Measurements from ENCODE around the gene TRAF2.

TRAF2 gene

DNA sequence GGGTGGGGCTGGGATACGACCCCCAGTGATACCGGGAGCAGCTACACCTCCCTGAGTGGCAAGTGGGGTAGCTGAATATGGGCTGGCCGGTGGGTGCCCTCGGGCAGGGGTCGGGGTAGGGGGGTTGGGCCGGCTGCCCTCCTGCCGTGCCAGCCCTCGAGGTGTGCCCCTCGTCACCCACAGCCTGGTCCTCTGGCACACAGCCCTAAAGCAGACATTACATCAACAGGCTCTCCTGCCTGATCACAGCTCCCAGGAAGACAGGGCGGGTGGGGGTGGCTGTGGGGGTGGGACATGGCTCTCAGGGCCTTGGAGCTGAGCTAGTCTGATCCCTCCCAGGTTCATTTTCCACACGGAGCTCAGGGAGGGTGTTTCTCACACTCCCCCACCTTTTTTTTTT lies 35.0 kb downstream of the TRAF2 start:
- no peaks in the 10 kb centered on the region for H3K27me3 ChIP-seq (replicated peaks)
- TF ChIP-seq, protein P1, sequence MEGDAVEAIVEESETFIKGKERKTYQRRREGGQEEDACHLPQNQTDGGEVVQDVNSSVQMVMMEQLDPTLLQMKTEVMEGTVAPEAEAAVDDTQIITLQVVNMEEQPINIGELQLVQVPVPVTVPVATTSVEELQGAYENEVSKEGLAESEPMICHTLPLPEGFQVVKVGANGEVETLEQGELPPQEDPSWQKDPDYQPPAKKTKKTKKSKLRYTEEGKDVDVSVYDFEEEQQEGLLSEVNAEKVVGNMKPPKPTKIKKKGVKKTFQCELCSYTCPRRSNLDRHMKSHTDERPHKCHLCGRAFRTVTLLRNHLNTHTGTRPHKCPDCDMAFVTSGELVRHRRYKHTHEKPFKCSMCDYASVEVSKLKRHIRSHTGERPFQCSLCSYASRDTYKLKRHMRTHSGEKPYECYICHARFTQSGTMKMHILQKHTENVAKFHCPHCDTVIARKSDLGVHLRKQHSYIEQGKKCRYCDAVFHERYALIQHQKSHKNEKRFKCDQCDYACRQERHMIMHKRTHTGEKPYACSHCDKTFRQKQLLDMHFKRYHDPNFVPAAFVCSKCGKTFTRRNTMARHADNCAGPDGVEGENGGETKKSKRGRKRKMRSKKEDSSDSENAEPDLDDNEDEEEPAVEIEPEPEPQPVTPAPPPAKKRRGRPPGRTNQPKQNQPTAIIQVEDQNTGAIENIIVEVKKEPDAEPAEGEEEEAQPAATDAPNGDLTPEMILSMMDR (IDR thresholded peaks at IDR 0.05; ENCODE audit: low read depth, low read length, missing control alignments), result no peak
- H3K4me3 ChIP-seq (ENCODE audit: low read depth, low read length), result no peak overlapping the region
- DNase-seq, result no peak
- peaks cover 47% of the 10 kb centered on the region for H3K36me3 ChIP-seq (replicated peaks)
- no peak overlapping the region for H3K27ac ChIP-seq
- in situ Hi-C loops (cut with HindIII; ENCODE audit: low pct_ligation_motif_present, low sequenced_read_pairs), result no loop called here

DNA sequence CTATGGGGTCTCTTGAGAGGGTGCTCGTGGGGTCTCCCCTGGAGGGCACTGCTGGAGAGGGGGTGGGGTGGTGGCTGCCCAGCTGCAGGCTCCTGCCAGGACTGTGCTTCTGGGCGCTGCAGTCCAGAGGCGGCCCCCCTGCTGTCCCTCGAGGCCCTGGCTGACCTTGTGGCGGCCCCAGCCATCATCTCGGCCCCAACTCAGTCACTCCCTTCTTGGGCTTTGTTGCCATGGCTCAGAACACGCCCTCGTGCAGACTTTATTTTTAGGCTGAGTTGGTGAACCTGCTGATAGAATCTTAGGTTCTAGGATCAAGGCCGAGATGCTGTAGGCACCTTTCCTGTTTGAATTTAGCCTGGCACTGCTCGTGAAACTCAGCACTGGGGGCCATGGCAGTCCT lies 35.4 kb downstream of the TRAF2 start:
- Histone ChIP-seq H3K4me3 (ENCODE audit: low read depth, low read length) (no peak overlapping the region), H3K27ac (no peak overlapping the region), H3K36me3 (replicated peaks) (peaks cover 44% of the 10 kb centered on the region), H3K27me3 (replicated peaks) (no peaks in the 10 kb centered on the region)
- TF ChIP-seq, protein P1 (IDR thresholded peaks at IDR 0.05; ENCODE audit: low read depth, low read length, missing control alignments), result no peak
- in situ Hi-C loops (cut with HindIII; ENCODE audit: low pct_ligation_motif_present, low sequenced_read_pairs), result no loop called here
- no peak for DNase-seq

DNA sequence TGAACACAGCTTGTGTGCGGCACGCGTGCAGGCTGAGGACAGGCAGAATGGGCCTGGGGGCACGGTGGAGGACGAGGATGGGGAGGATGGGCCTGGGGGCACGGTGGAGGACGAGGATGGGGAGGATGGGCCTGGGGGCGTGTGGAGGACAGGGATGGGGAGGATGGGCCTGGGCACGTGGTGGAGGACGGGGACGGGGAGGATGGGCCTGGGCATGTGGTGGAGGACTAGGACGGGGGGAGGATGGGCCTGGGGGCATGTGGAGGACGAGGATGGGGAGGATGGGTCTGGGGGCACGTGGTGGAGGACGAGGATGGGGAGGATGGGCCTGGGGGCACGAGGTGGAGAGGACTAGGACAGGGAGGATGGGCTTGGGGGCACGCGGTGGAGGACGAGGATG lies 36.2 kb downstream of the TRAF2 start:
- peaks cover 37% of the 10 kb centered on the region for H3K36me3 ChIP-seq (replicated peaks)
- DNase-seq, result no peak

DNA sequence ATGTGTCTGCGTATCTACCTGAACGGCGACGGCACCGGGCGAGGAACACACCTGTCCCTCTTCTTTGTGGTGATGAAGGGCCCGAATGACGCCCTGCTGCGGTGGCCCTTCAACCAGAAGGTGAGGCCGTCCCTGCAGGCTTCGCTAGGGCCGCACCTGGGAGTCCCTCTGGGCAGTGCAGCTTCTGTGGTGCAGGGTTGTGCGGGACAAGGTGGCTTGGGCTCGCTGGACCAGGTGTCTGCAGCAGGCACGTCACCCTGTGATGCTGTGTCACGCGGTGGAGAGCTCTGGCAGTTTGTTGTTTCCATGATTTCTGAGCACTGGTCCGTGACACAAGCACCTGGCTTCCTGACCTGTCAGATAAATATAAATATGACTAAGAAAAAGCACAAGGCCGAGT lies 37.6 kb downstream of the TRAF2 start:
- Histone ChIP-seq H3K4me3 (ENCODE audit: low read depth, low read length) (no peak overlapping the region), H3K36me3 (replicated peaks) (peaks cover 30% of the 10 kb centered on the region), H3K27me3 (replicated peaks) (no peaks in the 10 kb centered on the region), H3K27ac (no peak overlapping the region)
- in situ Hi-C loops (cut with HindIII; ENCODE audit: low pct_ligation_motif_present, low sequenced_read_pairs), result no loop called here
- TF ChIP-seq, protein P1 (IDR thresholded peaks at IDR 0.05; ENCODE audit: low read depth, low read length, missing control alignments), result no peak
- DNase-seq, result no peak

More for the DNA sequence above, 36.2 kb downstream of the TRAF2 start:
- Histone ChIP-seq H3K27ac (no peak overlapping the region), H3K27me3 (replicated peaks) (no peaks in the 10 kb centered on the region), H3K4me3 (ENCODE audit: low read depth, low read length) (no peak overlapping the region)
- TF ChIP-seq, protein P1 (IDR thresholded peaks at IDR 0.05; ENCODE audit: low read depth, low read length, missing control alignments), result no peak
- in situ Hi-C loops (cut with HindIII; ENCODE audit: low pct_ligation_motif_present, low sequenced_read_pairs), result no loop called here

DNA sequence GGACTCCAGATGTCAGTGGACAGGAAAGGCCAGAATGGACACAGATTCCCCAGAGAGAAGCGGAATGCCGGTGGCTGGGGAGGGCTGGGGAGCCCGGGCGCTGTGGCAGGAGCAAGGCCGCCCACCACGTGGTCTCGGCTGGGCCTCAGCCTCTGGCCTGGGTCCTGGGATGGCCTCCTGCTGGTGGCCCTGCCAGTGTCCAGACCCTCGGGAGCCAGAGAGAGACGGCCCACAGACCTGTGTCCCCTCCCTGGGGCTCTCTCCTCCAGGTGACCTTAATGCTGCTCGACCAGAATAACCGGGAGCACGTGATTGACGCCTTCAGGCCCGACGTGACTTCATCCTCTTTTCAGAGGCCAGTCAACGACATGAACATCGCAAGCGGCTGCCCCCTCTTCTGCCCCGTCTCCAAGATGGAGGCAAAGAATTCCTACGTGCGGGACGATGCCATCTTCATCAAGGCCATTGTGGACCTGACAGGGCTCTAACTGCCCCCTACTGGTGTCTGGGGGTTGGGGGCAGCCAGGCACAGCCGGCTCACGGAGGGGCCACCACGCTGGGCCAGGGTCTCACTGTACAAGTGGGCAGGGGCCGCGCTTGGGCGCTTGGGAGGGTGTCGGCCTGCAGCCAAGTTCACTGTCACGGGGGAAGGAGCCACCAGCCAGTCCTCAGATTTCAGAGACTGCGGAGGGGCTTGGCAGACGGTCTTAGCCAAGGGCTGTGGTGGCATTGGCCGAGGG lies 39.3 kb downstream of the TRAF2 start:
- Histone ChIP-seq H3K36me3 (replicated peaks) (peaks cover 21% of the 10 kb centered on the region), H3K4me3 (ENCODE audit: low read depth, low read length) (no peak overlapping the region), H3K27me3 (replicated peaks) (no peaks in the 10 kb centered on the region), H3K27ac (no peak overlapping the region)
- DNase-seq, result no peak
- TF ChIP-seq, protein P1 (IDR thresholded peaks at IDR 0.05; ENCODE audit: low read depth, low read length, missing control alignments), result no peak
- in situ Hi-C loops (cut with HindIII; ENCODE audit: low pct_ligation_motif_present, low sequenced_read_pairs), result loop anchor here (25.0 kb wide), 1 partner anchor 112 kb away; the partner anchor contains the start of genes ABCA2, FUT7 and NPDC1

All from brain microvascular endothelial cell (primary cell).